H1 (cell line): Measurements from ENCODE around the gene RPUSD3. TPM values are rescaled to one million over a fixed set of nuclear protein-coding genes. Genes with fewer than 3 reads are reported as not detected.

Experiments
- CTCF ChIA-PET: fragments of 300-600 bp; sonication (Branson Sonifier 250); formaldehyde crosslinking; loops from one replicate; lab custom pipeline; 2021; ENCODE audit not compliant: partially characterized antibody; lab: Charles Lee
- POLR2A ChIA-PET: fragments of 300-600 bp; sonication (Branson Sonifier 250); formaldehyde crosslinking; loops from one replicate; lab custom pipeline; 2021; ENCODE audit warnings: inconsistent platforms; ENCODE audit not compliant: partially characterized antibody; lab: Charles Lee
- DNase-seq, 2 experiments: peaks; one replicate each; pipeline versions ENCODE4 v3.0.0 to v3.0.0-alpha.2; 2010 to 2022; ENCODE audit warnings: low spot score in 2 of 2, low read depth in 1 of 2, mixed read lengths in 1 of 2
- FAIRE-seq: peaks from 2 replicates; lab custom pipeline; 2011; peaks lifted over from hg19 to GRCh38; lab: Jason Lieb, UNC
- H2AFZ ChIP-seq: 2 replicates; pipeline ENCODE4 v1.8.1; 2012; ENCODE audit warnings: low read length, inconsistent platforms
- H2AK5ac ChIP-seq: 2 replicates; pipeline ENCODE4 v1.6.1; 2013; ENCODE audit warnings: low read depth, low read length
- H2BK120ac ChIP-seq: replicated peaks from 2 replicates; pipeline ENCODE3; 2013; ENCODE audit warnings: low read depth, low read length, inconsistent platforms
- H2BK12ac ChIP-seq: 2 replicates; pipeline ENCODE4 v1.6.1; 2013; ENCODE audit warnings: low read depth, low read length
- H2BK15ac ChIP-seq: 2 replicates; pipeline ENCODE4 v1.6.1; 2013; ENCODE audit warnings: low read length
- H2BK20ac ChIP-seq: 2 replicates; pipeline ENCODE4 v1.6.1; 2013; ENCODE audit warnings: low read length
- H2BK5ac ChIP-seq: 2 replicates; pipeline ENCODE4 v1.6.1; 2013; ENCODE audit warnings: low read depth, low read length
- H3K14ac ChIP-seq: 2 replicates; pipeline ENCODE4 v1.6.1; 2013; ENCODE audit warnings: inconsistent platforms; ENCODE audit not compliant: insufficient read length
- H3K18ac ChIP-seq: 2 replicates; pipeline ENCODE4 v1.6.1; 2013; ENCODE audit warnings: low read length; ENCODE audit errors: extremely low read depth
- H3K23ac ChIP-seq: 2 replicates; pipeline ENCODE4 v1.6.1; 2013; ENCODE audit warnings: inconsistent platforms; ENCODE audit not compliant: insufficient read length
- H3K23me2 ChIP-seq: 2 replicates; pipeline ENCODE4 v1.6.1; 2013; ENCODE audit warnings: low read depth, low read length
- H3K27ac ChIP-seq: 2 replicates; pipeline ENCODE4 v1.6.1; 2011; ENCODE audit warnings: low read depth, low read length, inconsistent platforms
- H3K27me3 ChIP-seq, 4 experiments: replicated peaks in 1 of 4; 1 replicate in 1 of 4; 2 replicates in 3 of 4; pipeline versions ENCODE4 v1.6.1 to v1.8.1; 2011 to 2013; ENCODE audit warnings: low read length in 3 of 4, mild to moderate bottlenecking in 3 of 4, inconsistent platforms in 2 of 4, mixed read lengths in 2 of 4, moderate library complexity in 1 of 4; ENCODE audit not compliant: control insufficient read depth in 3 of 4, insufficient read depth in 3 of 4; ENCODE audit errors: extremely low read depth in 1 of 4
- H3K36me3 ChIP-seq, 4 experiments: 2 replicates each; pipeline versions ENCODE4 v1.6.1 to v1.8.1; 2011 to 2013; ENCODE audit warnings: mild to moderate bottlenecking in 4 of 4, low read length in 3 of 4, moderate library complexity in 2 of 4, control low read depth in 1 of 4, inconsistent platforms in 1 of 4; ENCODE audit not compliant: insufficient read depth in 4 of 4, control insufficient read depth in 2 of 4
- H3K4ac ChIP-seq: replicated peaks from 2 replicates; pipeline ENCODE3; 2013; ENCODE audit warnings: low read length, low read depth, mixed read lengths, inconsistent platforms; ENCODE audit not compliant: insufficient read length
- H3K4me1 ChIP-seq, 4 experiments: replicated peaks in 1 of 4; 1 replicate in 1 of 4; 2 replicates in 3 of 4; pipeline versions ENCODE4 v1.6.1 to v1.8.1; 2011 to 2013; ENCODE audit warnings: low read length in 3 of 4, inconsistent platforms in 2 of 4, mixed read lengths in 1 of 4; ENCODE audit not compliant: insufficient read depth in 4 of 4, control insufficient read depth in 3 of 4
- H3K4me2 ChIP-seq, 2 experiments: 2 replicates each; pipeline versions ENCODE4 v1.6.1 to v1.8.1; 2011 to 2013; ENCODE audit warnings: low read depth in 2 of 2, low read length in 2 of 2, control low read depth in 1 of 2, inconsistent platforms in 1 of 2, mild to moderate bottlenecking in 1 of 2; ENCODE audit not compliant: insufficient read depth in 1 of 2
- H3K4me3 ChIP-seq, 4 experiments: fragments of 200-600, 300-600 bp in 1 of 4; sonication (generic), shearing (Covaris generic), sonication (Bioruptor Twin) in 1 of 4; 2 replicates each; pipeline versions ENCODE4 v1.5.1 to v1.8.1; 2011 to 2016; ENCODE audit warnings: low read length in 4 of 4, low read depth in 3 of 4, control low read depth in 2 of 4, inconsistent platforms in 2 of 4, mild to moderate bottlenecking in 2 of 4, mixed read lengths in 1 of 4, moderate library complexity in 1 of 4; ENCODE audit not compliant: insufficient read depth in 2 of 4; ENCODE audit errors: extremely low read depth in 1 of 4
- H3K56ac ChIP-seq: replicated peaks from 2 replicates; pipeline ENCODE3; 2013; ENCODE audit warnings: low read depth, mild to moderate bottlenecking, mixed read lengths, low read length, inconsistent platforms; ENCODE audit not compliant: insufficient read length
- H3K79me1 ChIP-seq: 2 replicates; pipeline ENCODE4 v1.6.1; 2013; ENCODE audit warnings: low read depth, low read length, control low read depth
- H3K79me2 ChIP-seq, 2 experiments: 2 replicates each; pipeline versions ENCODE4 v1.6.1 to v1.8.1; 2012 to 2013; ENCODE audit warnings: low read length in 2 of 2, mild to moderate bottlenecking in 2 of 2, inconsistent platforms in 1 of 2; ENCODE audit not compliant: insufficient read depth in 2 of 2, control insufficient read depth in 1 of 2
- H3K9ac ChIP-seq, 4 experiments: replicated peaks in 1 of 4; 1 replicate in 1 of 4; 2 replicates in 3 of 4; pipeline versions ENCODE4 v1.6.1 to v1.8.1; 2011 to 2013; ENCODE audit warnings: low read depth in 3 of 4, low read length in 3 of 4, control low read depth in 2 of 4, mild to moderate bottlenecking in 2 of 4, moderate library complexity in 2 of 4, inconsistent platforms in 1 of 4; ENCODE audit errors: extremely low read depth in 1 of 4
- H3K9me3 ChIP-seq, 2 experiments: 2 replicates each; pipeline versions ENCODE4 v1.6.1 to v1.8.1; 2012 to 2013; ENCODE audit warnings: mild to moderate bottlenecking in 2 of 2, moderate library complexity in 2 of 2, control low read depth in 1 of 2, inconsistent platforms in 1 of 2, low read depth in 1 of 2, low read length in 1 of 2, mixed read lengths in 1 of 2; ENCODE audit not compliant: insufficient read depth in 2 of 2
- H4K20me1 ChIP-seq, 2 experiments: replicated peaks in 1 of 2; 2 replicates each; pipeline versions ENCODE3 to v1.8.1; 2011 to 2013; ENCODE audit warnings: inconsistent platforms in 2 of 2, low read length in 2 of 2, mild to moderate bottlenecking in 1 of 2; ENCODE audit not compliant: insufficient read depth in 2 of 2, control insufficient read depth in 1 of 2
- H4K5ac ChIP-seq: 2 replicates; pipeline ENCODE4 v1.6.1; 2013; ENCODE audit warnings: low read length, low read depth, mixed read lengths, inconsistent platforms; ENCODE audit not compliant: insufficient read length
- H4K8ac ChIP-seq: 2 replicates; pipeline ENCODE4 v1.8.0; 2013; ENCODE audit warnings: mild to moderate bottlenecking, moderate library complexity, low read length, inconsistent platforms; ENCODE audit not compliant: insufficient read depth; ENCODE audit errors: extremely low read depth
- H4K91ac ChIP-seq: replicated peaks from 2 replicates; pipeline ENCODE3; 2013; ENCODE audit warnings: low read length, mixed read lengths, inconsistent platforms; ENCODE audit not compliant: insufficient read length
- BRCA1 ChIP-seq: IDR thresholded peaks from 2 replicates; pipeline ENCODE4 v1.6.1; 2012; ENCODE audit warnings: low read depth, low read length, improper control_type of control experiment
- CBX5 ChIP-seq: fragments of 300-800, 300-1000 bp; sonication (generic); IDR thresholded peaks from 2 replicates; pipeline ENCODE4 v1.7.1; 2016; ENCODE audit warnings: antibody characterized with exemption, low read length, low read depth
- CTBP2 ChIP-seq: IDR thresholded peaks from 2 replicates; pipeline ENCODE4 v1.7.0; 2011; ENCODE audit warnings: borderline replicate concordance, mild to moderate bottlenecking, moderate library complexity, mixed read lengths, low read length; ENCODE audit not compliant: insufficient read depth, insufficient read length
- CTCF ChIP-seq, 3 experiments: IDR thresholded peaks; 1 replicate in 2 of 3; 2 replicates in 1 of 3; pipeline versions ENCODE4 v1.5.1 to v1.6.1; 2011; ENCODE audit warnings: low read length in 3 of 3, mild to moderate bottlenecking in 3 of 3, inconsistent platforms in 2 of 3, low read depth in 1 of 3, moderate library complexity in 1 of 3; ENCODE audit not compliant: insufficient read depth in 1 of 3; ENCODE audit errors: control extremely low read depth in 1 of 3
- EP300 ChIP-seq, 2 experiments: IDR thresholded peaks; 1 replicate in 1 of 2; 2 replicates in 1 of 2; pipeline ENCODE4 v1.6.1; 2011 to 2012; ENCODE audit warnings: low read depth in 2 of 2, low read length in 2 of 2, mild to moderate bottlenecking in 2 of 2, borderline replicate concordance in 1 of 2, inconsistent platforms in 1 of 2, moderate library complexity in 1 of 2
- GTF2F1 ChIP-seq: IDR thresholded peaks from 2 replicates; pipeline ENCODE4 v1.6.1; 2012; ENCODE audit warnings: low read depth, low read length, improper control_type of control experiment, borderline replicate concordance
- JUND ChIP-seq: IDR thresholded peaks from 2 replicates; pipeline ENCODE4 v1.6.1; 2011; ENCODE audit warnings: mild to moderate bottlenecking, improper control_type of control experiment, low read length
- RAD21 ChIP-seq, 2 experiments: IDR thresholded peaks in 1 of 2; conservative IDR thresholded peaks in 1 of 2; 2 replicates each; pipeline ENCODE4 v1.6.1; 2011; ENCODE audit warnings: low read depth in 2 of 2, low read length in 2 of 2, improper control_type of control experiment in 1 of 2, inconsistent platforms in 1 of 2, mild to moderate bottlenecking in 1 of 2, moderate library complexity in 1 of 2
- SAP30 ChIP-seq: fragments of 300-600 bp; sonication (generic); IDR thresholded peaks from 2 replicates; pipeline ENCODE4 v1.7.1; 2012; ENCODE audit warnings: low read length, moderate library complexity, mild to moderate bottlenecking, inconsistent platforms; ENCODE audit not compliant: insufficient read depth, insufficient replicate concordance
- SIX5 ChIP-seq: IDR thresholded peaks from 2 replicates; pipeline ENCODE4 v1.6.1; 2011; ENCODE audit warnings: mild to moderate bottlenecking, low read depth, low read length
- WGBS, 2 experiments: shearing (Covaris generic) in 1 of 2; methylation state at CpG; one replicate each; pipeline versions ENCODE4 v1.1.6 to v1.1.7; 2013 to 2015; ENCODE audit warnings: low lambda C conversion rate in 2 of 2, mixed read lengths in 2 of 2, inconsistent platforms in 1 of 2, low coverage in 1 of 2, missing lambda C conversion rate in 1 of 2; ENCODE audit not compliant: insufficient replicate concordance in 2 of 2, insufficient coverage in 1 of 2, insufficient read length in 1 of 2; ENCODE audit errors: extremely low coverage in 1 of 2, missing lambda C conversion rate in 1 of 2; 5-methylcytosine and 5-hydroxymethylcytosine counted together
- polyA plus RNA-seq, 7 experiments: library from polyadenylated mRNA; depleted of rRNA in 3 of 7; stranded (reverse) in 5 of 7; unstranded in 2 of 7; fragments of >200 nt in 5 of 7; fragments of 200-250 nt in 2 of 7; gene quantifications; 1 replicate in 5 of 7; 2 replicates in 1 of 7; 4 replicates in 1 of 7; pipeline versions ENCODE4 v1.2.1 to v1.2.3, GENCODE V29; 2011 to 2013; ENCODE audit warnings: missing spikeins in 2 of 7, mixed read lengths in 2 of 7
- total RNA-seq: library from RNA; stranded (reverse); fragmentation: NEBNext Ultra II Directional; extraction: Animal tissue kit (Norgen Biotek cat#: 25700); gene quantifications from 2 replicates; pipeline ENCODE4 v1.2.1, GENCODE V29; 2021

The RPUSD3 gene
- total and polyA plus RNA-seq, 2 of the 8 experiments (the other 6 are each of a cell fraction or from before 2014, with no cell fraction given), result 68.4 to 154 TPM

- H3K23ac ChIP-seq, result no peak overlapping the region
- no peaks in the 10 kb centered on the region for H3K27me3 ChIP-seq
- no peak overlapping the region for H2BK5ac ChIP-seq
- H3K18ac ChIP-seq, result no peak overlapping the region
- H2AK5ac ChIP-seq, result no peak overlapping the region
- no peak overlapping the region for H3K14ac ChIP-seq
- no peak overlapping the region for H2BK15ac ChIP-seq
- DNase-seq, result no peak
- no peak overlapping the region for H2BK20ac ChIP-seq
- H3K4me3 ChIP-seq, result no peak overlapping the region
- H3K79me2 ChIP-seq, result no peaks in the 10 kb centered on the region
- peaks cover 0 to 4% of the 10 kb centered on the region in 2 experiments for H4K20me1 ChIP-seq
- H3K79me1 ChIP-seq, result no peaks in the 10 kb centered on the region
- 86% methylated on average over 6 of the region's 6 CpGs; no CpG with 5 or more reads in 1 of the 2 experiments for WGBS, 2 experiments
- H3K9me3 ChIP-seq, result no peaks in the 10 kb centered on the region
- H3K36me3 ChIP-seq, result peaks cover 0 to 8% (median 5%) of the 10 kb centered on the region in 4 experiments; a peak in 5 of 8 replicates
- H3K23me2 ChIP-seq, result peaks cover 7% of the 10 kb centered on the region
- no peak overlapping the region for H2AFZ ChIP-seq
- H3K27ac ChIP-seq, result no peak overlapping the region
- no peak overlapping the region for H4K91ac ChIP-seq
- no peak overlapping the region for H4K8ac ChIP-seq
- no peak overlapping the region for H2BK12ac ChIP-seq
- no peak overlapping the region for H3K4me2 ChIP-seq
- H3K56ac ChIP-seq, result no peak overlapping the region
- POLR2A ChIA-PET, result interaction anchor here (0.8 to 1.4 kb wide), 2 partner anchors 54 to 100 kb away, joined by 3 to 4 read pairs; partner anchors contain the start of gene ARPC4
- H2BK120ac ChIP-seq, result no peak overlapping the region
- H3K9ac ChIP-seq, result no peak overlapping the region
- H3K4me1 ChIP-seq, result peaks cover 0 to 6% (median under 1%) of the 10 kb centered on the region in 4 experiments; a peak in 2 of 7 replicates
- no peak for FAIRE-seq
- CTCF ChIA-PET, result interaction anchor here (0.6 to 1.9 kb wide), 6 partner anchors 10 to 109 kb away, joined by 3 to 7 read pairs (median 3); no protein-coding TSS in a partner anchor
- H3K4ac ChIP-seq, result no peak overlapping the region
- no peak overlapping the region for H4K5ac ChIP-seq
- no peak for TF ChIP-seq CTBP2
- no peak for TF ChIP-seq RAD21 (IDR thresholded peaks at IDR 0.05 in 1 of 2, conservative IDR thresholded peaks at IDR 0.05 in 1 of 2; ENCODE audit: low read depth in 2 of 2, low read length in 2 of 2)
- no peak for TF ChIP-seq BRCA1
- no peak for TF ChIP-seq CTCF (IDR thresholded peaks at IDR 0.05; ENCODE audit: control extremely low read depth in 1 of 3, insufficient read depth in 1 of 3, low read depth in 1 of 3, low read length in 3 of 3)
- TF ChIP-seq EP300 (IDR thresholded peaks at IDR 0.05; ENCODE audit: borderline replicate concordance in 1 of 2, low read depth in 2 of 2, low read length in 2 of 2), result no peak
- TF ChIP-seq SAP30, result no peak
- TF ChIP-seq SIX5, result no peak
- no peak for TF ChIP-seq JUND
- TF ChIP-seq CBX5, result no peak
- TF ChIP-seq GTF2F1, result no peak
Measured at GRCh38 chr3:9846231-9846630, 2.4 kb upstream of the RPUSD3 start.
